Embryonic facial prominence (tissue), 1 donor: ENCODE data around the gene AGBL5.

Experiments
- DNase-seq: peaks from one replicate; pipeline ENCODE4 v3.0.0-alpha.2; 2016; ENCODE audit errors: extremely low spot score

Gene AGBL5

GRCh38 chr2:27023740-27024139 lies 27.7 kb upstream of the AGBL5 start:
- no peak for DNase-seq

DNA sequence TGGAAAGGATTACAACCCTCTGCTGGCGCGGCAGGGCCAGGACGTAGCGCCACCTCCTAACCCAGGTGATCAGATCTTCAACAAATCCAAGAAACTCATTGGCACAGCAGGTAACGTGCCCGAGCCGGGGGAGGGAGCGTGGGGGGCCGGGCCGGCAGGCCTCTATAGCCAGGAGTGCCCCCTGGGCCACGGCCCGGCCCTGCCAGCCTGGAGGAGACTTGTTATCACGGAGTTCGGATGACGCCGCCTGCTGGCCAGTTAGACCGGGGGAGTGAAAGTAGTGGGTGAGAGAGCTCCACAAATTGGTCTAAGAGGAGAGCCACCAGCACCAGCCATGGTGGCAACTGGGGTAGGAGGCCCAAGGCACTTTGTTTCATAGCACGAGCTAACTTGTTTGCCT lies 27.3 kb upstream of the AGBL5 start:
- DNase-seq = no peak

DNA sequence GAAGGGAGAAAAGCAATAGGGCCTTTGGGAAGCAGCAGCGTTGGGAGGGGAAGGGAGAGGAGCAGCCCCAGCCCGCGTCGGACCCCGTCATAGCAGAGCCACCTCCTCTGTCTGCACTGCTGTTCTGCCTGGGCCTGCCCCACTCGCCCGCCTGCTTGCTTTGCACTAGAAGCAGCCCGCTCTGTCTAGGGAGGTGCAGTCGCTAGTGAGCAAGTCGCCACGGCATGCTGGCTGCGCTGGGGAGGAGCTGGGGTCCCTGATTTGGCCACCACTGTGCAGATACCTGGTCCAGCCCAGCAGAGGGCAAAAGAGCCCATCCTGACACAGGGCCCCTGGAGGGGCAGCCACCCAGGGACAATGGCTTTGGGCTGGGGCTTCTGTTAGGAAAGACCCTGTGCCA lies 26.7 kb upstream of the AGBL5 start:
- DNase-seq = no peak

- DNase-seq = no peak
These were observed 26.1 kb upstream of the AGBL5 start for GRCh38 chr2:27025281-27025800.

- DNase-seq = no peak
These were observed 25.3 kb upstream of the AGBL5 start for GRCh38 chr2:27025861-27026851.

- DNase-seq = no peak
These were observed 24.2 kb upstream of the AGBL5 start for GRCh38 chr2:27027211-27027651.

- no peak for DNase-seq
These were observed 22.4 kb upstream of the AGBL5 start for GRCh38 chr2:27029051-27029450.

- DNase-seq = peak; percentile 49
These were observed 18.8 kb upstream of the AGBL5 start, which contains the start of gene TMEM214 for GRCh38 chr2:27032495-27033252. TMEM214 (plus strand) TSS chr2:27032965; CDS start chr2:27033016, 51 bp downstream.

- DNase-seq = no peak
These were observed 18.1 kb upstream of the AGBL5 start for GRCh38 chr2:27033253-27033852.

GRCh38 chr2:27038012-27038411 lies 13.5 kb upstream of the AGBL5 start:
- DNase-seq = no peak

DNA sequence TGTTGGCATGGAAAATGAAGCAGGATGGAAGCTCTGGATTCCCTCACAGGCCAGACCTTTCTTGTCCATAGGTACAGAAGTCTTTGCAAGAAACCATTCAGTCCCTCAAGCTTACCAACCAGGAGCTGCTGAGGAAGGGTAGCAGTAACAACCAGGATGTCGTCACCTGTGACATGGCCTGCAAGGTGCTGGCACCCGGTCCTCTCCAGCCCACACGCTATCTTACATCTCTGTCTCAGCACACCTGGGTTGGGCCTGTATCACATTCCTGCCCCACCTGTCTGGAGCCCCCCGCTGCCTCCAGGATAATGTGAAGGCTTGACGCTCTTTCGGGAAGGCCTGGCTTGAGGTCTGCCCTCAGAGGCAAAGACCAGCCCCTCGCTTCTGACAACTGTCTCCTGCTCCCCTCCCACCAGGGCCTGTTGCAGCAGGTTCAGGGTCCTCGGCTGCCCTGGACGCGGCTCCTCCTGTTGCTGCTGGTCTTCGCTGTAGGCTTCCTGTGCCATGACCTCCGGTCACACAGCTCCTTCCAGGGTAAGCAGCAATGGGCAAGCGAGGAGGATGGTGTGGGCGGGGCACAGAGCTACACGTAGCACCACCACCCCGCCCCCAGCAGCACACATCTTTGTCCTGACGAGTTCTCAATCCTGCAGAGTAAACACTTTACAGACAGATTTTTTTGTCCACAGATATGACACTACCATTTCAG lies 12.7 kb upstream of the AGBL5 start:
- no peak for DNase-seq

- DNase-seq = no peak
These were observed 12.0 kb upstream of the AGBL5 start for GRCh38 chr2:27039426-27039825.

DNA sequence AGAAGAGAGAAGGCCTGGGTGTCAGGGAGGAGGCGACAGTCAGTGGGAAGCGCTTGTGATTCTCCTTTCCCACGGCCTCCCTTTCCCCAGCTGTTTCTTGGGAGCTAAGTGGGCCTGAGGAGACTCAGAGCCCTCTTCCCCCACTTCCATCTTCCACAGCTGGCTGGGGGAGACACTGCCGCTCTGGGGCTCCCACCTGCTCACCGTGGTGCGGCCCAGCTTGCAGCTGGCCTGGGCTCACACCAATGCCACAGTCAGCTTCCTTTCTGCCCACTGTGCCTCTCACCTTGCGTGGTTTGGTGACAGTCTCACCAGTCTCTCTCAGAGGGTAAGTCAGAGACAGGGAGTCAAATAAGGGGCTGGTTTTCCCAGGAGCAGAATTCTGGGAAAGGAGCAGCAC lies 11.6 kb upstream of the AGBL5 start:
- DNase-seq = no peak

GRCh38 chr2:27040282-27040681 lies 11.2 kb upstream of the AGBL5 start:
- no peak for DNase-seq

DNA sequence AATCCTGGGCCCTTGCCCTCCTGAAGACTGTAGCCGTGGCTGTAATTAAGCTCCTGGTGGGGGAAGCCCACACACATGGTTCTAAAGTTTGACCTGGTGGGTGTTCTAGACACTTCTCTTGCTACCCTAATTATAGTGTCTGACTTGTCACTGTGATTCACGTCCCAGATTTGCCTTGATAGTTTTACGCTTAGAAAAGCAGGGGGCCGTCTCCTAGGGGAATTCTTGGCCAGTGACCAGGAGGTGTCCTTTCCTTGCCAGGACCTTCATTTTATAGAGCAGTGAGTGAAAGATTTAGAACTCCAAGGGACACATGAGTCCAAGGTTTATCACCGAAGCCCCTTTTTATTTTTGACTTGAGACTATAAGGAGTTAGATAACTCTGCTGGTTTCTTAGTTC lies 9.7 kb upstream of the AGBL5 start:
- DNase-seq = no peak

- DNase-seq = no peak
These were observed 9.3 kb upstream of the AGBL5 start for GRCh38 chr2:27042159-27042661.

DNA sequence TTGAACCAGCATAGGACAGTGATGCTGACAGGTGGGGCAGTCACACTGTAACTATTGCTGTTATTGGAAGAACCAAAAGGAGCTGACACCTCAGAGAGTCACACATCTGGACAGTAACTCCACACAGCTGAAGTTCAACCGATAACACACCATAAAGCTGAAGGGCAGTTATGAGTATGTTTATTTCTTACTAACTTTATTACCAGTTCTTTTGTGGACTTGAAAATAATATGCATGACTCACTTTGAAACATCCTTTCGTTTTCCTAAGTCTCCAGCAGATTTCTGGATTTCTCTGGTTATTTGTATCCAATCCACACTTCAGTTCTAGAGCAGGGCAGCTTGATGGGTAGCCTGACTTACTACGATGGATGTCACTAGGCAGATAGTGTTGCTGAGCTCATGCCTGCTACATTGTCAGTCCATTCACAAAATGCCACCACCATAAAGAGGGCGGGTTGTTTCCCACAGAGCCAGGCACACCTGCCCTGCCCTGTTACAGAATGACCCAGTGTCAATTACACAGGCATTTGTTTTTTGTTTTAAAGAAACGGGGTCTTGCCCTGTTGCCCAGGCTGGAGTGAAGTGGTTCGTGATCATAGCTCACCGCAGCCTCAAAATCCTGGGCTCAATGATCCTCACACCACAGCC lies 8.4 kb upstream of the AGBL5 start:
- no peak for DNase-seq

DNA sequence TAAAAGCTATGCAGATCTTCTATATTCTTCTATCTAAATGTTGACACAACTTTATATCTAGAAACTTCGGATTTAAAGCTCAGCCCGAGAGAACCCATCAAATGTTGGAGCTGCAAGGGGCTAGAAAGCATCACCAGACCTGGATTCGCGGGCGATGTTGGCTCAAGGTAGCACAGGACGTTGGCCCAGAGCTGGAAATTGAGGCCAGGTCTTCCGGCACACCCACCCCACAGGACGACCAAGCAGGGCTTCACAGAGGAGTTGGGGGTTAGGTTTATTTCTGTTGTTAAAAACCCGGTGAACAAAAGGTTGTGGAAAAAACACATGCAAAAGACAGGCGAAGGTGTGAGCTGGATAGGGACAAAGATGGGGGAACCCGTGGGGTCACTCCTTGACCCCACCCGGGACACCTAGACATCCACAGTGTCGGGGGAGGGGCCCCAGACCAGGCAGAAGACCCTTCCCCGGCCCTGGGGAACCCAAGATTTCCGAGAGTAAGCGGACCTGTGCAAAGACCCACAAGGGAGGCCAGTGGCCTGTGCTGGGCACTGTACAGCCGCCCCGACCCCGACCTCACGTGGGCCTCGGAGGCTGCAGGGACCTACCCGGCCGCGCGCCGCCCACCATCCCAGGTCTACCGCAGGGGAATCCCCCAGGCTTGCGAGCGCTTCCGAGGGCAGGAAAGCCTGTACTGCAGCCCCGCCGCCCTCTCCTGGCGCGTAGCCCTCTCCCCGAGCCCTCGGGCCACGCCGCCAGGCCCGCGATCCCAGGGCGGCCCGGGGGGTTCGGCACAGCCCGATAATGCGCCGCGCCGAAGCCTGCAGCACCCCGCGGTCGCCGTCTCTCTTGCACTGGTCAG lies 1.8 kb upstream of the AGBL5 start:
- no peak for DNase-seq

DNA sequence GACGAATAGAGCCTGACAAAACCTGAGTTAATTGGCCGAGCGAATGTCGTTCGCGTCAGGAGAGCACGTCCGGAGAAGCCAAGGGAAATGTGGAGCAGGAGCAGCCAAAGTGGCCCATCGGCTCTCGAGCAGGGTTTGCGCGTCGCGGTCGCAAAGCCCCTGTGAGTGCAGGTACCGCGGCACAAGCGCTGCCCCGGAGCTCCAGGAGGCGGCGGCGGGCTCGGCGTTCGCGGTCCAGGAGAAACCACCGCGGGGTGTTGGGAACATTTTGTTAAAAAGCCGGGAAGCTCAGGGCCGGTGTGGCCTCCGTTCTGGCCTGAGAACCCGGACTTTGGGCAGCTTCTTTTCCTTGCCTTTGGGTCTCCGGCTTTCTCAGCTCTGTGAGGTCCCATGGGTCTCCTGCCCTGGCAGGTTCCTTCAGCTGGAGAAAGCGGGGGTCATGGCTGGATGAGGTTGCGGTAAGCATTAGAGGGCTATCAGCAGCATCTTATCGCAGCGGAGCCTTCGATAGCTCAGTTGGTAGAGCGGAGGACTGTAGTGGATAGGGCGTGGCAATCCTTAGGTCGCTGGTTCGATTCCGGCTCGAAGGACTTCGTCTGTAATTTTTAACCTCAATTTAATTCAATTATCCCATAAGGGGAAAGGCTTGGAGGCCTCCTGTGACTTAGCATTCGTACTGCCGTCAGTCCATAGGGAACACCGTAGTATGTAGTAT lies 1.0 kb upstream of the AGBL5 start:
- peak; percentile 91 for DNase-seq
